Right cardiac atrium (tissue), 5 donors: ENCODE data around the gene CD8B. TPM values are rescaled to one million over a fixed set of nuclear protein-coding genes. Genes with fewer than 3 reads are reported as not detected.

ENCODE experiments used
- polyA plus RNA-seq: library from polyadenylated mRNA; stranded (reverse); fragments of 200-250 nt; gene quantifications from one replicate; pipeline ENCODE4 v1.2.3, GENCODE V29; 2013
- total RNA-seq, 4 donors: library from RNA; stranded (reverse); fragmentation: NEBNext Ultra II Directional; extraction: Animal tissue kit (Norgen Biotek cat#: 25700); gene quantifications; one replicate each; pipeline ENCODE4 v1.2.1, GENCODE V29; 2021
- donor health status: healthy with polysubstance abuse.
- donor health status: DM: no; HTN: yes; CAD: no.
- donor health status: DM: no; HTN: no; CAD: no.
- donor health status: DM: no; HTN: yes; CAD: no; lungs with severe emphysema.
- donor health status: DM: yes; HTN: yes; CAD: no.

Gene CD8B
- total and polyA plus RNA-seq, 5 donors: 0.20 to 0.80 (median 0.56) TPM; not detected in 1

Other genes with a start within 250 kb of the CD8B start
- 10 to 100 TPM; 37.1 to 46.2 (median 43.5) TPM for gene RNF103, start 238.0 kb downstream of the CD8B start, total RNA-seq
- gene RNF103, start 238.0 kb downstream of the CD8B start, polyA plus RNA-seq: 39.3 TPM
- 10 to 100 TPM; 49.9 to 68.1 (median 65.2) TPM for gene RMND5A, start 141.6 kb downstream of the CD8B start, total RNA-seq
- 28.3 TPM for gene RMND5A, start 141.6 kb downstream of the CD8B start, polyA plus RNA-seq
- gene CD8A, start 71.0 kb downstream of the CD8B start, total RNA-seq: 1 to 10 TPM in 3 of 4 donors, under 1 TPM in 1; 0.71 to 2.0 (median 1.2) TPM
- 1.1 TPM for gene CD8A, start 71.0 kb downstream of the CD8B start, polyA plus RNA-seq
- 1 to 10 TPM in 3 of 4 donors, under 1 TPM in 1; 0.06 to 2.7 (median 1.4) TPM for gene RGPD1, start 80.2 kb upstream of the CD8B start, total RNA-seq
- 0.27 TPM for gene RGPD1, start 80.2 kb upstream of the CD8B start, polyA plus RNA-seq
- 1 to 10 TPM in 1 of 4 donors, under 1 TPM in 3; 0.93 to 2.8 (median 0.96) TPM for gene PLGLB1, start 160.0 kb upstream of the CD8B start, total RNA-seq
- 0.81 TPM for gene PLGLB1, start 160.0 kb upstream of the CD8B start, polyA plus RNA-seq